ENCODE measurements around the gene MED10. TPM values are rescaled to one million over a fixed set of nuclear protein-coding genes. Genes with fewer than 3 reads are reported as not detected.

MED10 gene
- total RNA-seq, 4 donors from 2014 or later: 20.3 to 41.4 (median 27.9) TPM

- WGBS, 2 donors: 68 to 70% methylated on average over 13 of the region's 13 CpGs
- no peaks in the 10 kb centered on the region for H3K9me3 ChIP-seq
- H3K36me3 ChIP-seq: no peaks in the 10 kb centered on the region
- H3K4me1 ChIP-seq: peaks cover 0 to 9% (median 0%) of the 10 kb centered on the region in 4 donors
- no peak overlapping the region for H3K4me3 ChIP-seq
- TF ChIP-seq POLR2A (IDR thresholded peaks at IDR 0.05) (no peak), EP300 (IDR thresholded peaks at IDR 0.05) (no peak), CTCF (IDR thresholded peaks at IDR 0.05) (no peak)
- DNase-seq (ENCODE audit: low spot score in 2 of 2): no peak
- no peaks in the 10 kb centered on the region for H3K27me3 ChIP-seq
- H3K27ac ChIP-seq: no peak overlapping the region
Measured at GRCh38 chr5:6423327-6424109, 45.2 kb upstream of the MED10 start.

GRCh38 chr5:6419340-6419852, 41.0 kb upstream of the MED10 start:
- no peak overlapping the region for H3K27ac ChIP-seq
- 20 to 25% methylated on average over 8 of the region's 8 CpGs for whole genome bisulfite sequencing, 2 donors

GRCh38 chr5:6418679-6419276, 40.4 kb upstream of the MED10 start:
- Histone ChIP-seq H3K4me3 (no peak overlapping the region), H3K36me3 (no peaks in the 10 kb centered on the region), H3K4me1 (peaks cover 0 to 9% (median 0%) of the 10 kb centered on the region in 4 donors), H3K27ac (no peak overlapping the region), H3K9me3 (no peaks in the 10 kb centered on the region), H3K27me3 (no peaks in the 10 kb centered on the region)
- DNase-seq (ENCODE audit: low spot score in 2 of 2): no peak
- no peak for TF ChIP-seq EP300 (IDR thresholded peaks at IDR 0.05)
- TF ChIP-seq CTCF (IDR thresholded peaks at IDR 0.05): no peak
- no peak for TF ChIP-seq POLR2A (IDR thresholded peaks at IDR 0.05)
- WGBS, 2 donors: 57 to 59% methylated on average over 3 of the region's 3 CpGs

More at GRCh38 chr5:6419340-6419852, 41.0 kb upstream of the MED10 start:
- Histone ChIP-seq H3K4me3 (no peak overlapping the region), H3K36me3 (no peaks in the 10 kb centered on the region), H3K9me3 (no peaks in the 10 kb centered on the region), H3K4me1 (peaks cover 0 to 9% (median 0%) of the 10 kb centered on the region in 4 donors), H3K27me3 (no peaks in the 10 kb centered on the region)
- DNase-seq (ENCODE audit: low spot score in 2 of 2): no peak
- TF ChIP-seq POLR2A (IDR thresholded peaks at IDR 0.05) (no peak), EP300 (IDR thresholded peaks at IDR 0.05) (no peak), CTCF (IDR thresholded peaks at IDR 0.05) (no peak)

- WGBS, 2 donors: 97 to 100% methylated on average over 10 of the region's 10 CpGs
- H3K27ac ChIP-seq: no peak overlapping the region
- peaks cover 0 to 14% (median 0%) of the 10 kb centered on the region in 4 donors for H3K4me1 ChIP-seq
- no peaks in the 10 kb centered on the region for H3K36me3 ChIP-seq
- H3K9me3 ChIP-seq: no peaks in the 10 kb centered on the region
- no peak for TF ChIP-seq CTCF (IDR thresholded peaks at IDR 0.05)
- no peak for TF ChIP-seq POLR2A (IDR thresholded peaks at IDR 0.05)
- no peak overlapping the region for H3K4me3 ChIP-seq
- H3K27me3 ChIP-seq: no peaks in the 10 kb centered on the region
- DNase-seq (ENCODE audit: low spot score in 2 of 2): no peak
Measured at GRCh38 chr5:6417657-6418056, 39.3 kb upstream of the MED10 start.

- H3K27ac ChIP-seq: no peak overlapping the region
- peaks cover 0 to 4% (median 0%) of the 10 kb centered on the region in 4 donors for H3K4me1 ChIP-seq
- no peaks in the 10 kb centered on the region for H3K36me3 ChIP-seq
- no peaks in the 10 kb centered on the region for H3K27me3 ChIP-seq
- no peak for DNase-seq (ENCODE audit: low spot score in 2 of 2)
- H3K9me3 ChIP-seq: no peaks in the 10 kb centered on the region
- TF ChIP-seq POLR2A (IDR thresholded peaks at IDR 0.05) (no peak), EP300 (IDR thresholded peaks at IDR 0.05) (no peak), CTCF (IDR thresholded peaks at IDR 0.05) (no peak)
- H3K4me3 ChIP-seq: no peak overlapping the region
- 23 to 27% methylated on average over 4 of the region's 4 CpGs for WGBS, 2 donors
Measured at GRCh38 chr5:6412811-6413210, 34.5 kb upstream of the MED10 start.
